Measurements from ENCODE around the gene ZCCHC7.
A peak's percentile ranks its signal among the peaks of the same experiment; 100 is the strongest.
"Not testable (repeated sequence)": the region's sequence is repeated elsewhere in the genome, so short reads cannot be mapped to it uniquely, and the experiment has no call there.

The ZCCHC7 gene

DNA sequence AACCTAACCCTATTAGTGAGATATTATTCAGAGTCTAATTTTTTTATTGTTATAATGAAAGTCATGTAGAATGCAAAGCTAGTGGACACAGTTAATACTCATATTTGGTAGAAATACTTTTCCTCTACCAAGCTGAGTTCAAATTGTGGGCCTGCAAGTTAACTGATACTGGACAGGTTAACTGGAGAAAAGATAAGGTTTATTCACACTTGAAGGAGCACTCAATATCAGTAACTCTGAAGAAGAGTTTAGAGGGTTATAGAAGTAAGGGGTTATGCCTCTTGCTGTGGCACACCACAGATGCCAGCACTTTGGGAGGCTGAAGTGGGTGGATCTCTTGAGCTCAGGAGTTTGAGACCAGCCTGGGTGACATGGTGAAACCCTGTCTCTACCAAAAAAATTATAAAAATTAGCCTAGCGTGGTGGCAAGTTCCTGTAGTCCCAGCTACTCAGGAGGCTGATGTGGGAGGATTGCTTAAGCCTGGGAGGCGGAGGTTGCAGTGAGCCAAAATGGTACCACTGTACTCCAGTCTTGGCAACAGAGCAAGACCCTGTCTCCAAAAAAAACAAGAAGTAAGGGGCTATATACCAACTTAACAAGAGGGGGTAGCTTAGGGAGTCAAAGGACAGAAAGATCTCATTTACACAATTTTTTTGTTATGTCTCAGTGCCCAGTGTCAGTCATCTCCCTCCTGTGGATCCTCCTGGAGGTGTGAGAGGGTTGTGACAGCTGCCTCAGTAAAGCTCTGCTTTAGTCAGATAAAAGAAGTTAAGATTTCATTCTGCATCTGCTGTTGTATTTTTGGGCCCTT is 180.9 kb downstream of the ZCCHC7 start:
- peak; percentile 38 for DNase-seq

DNA sequence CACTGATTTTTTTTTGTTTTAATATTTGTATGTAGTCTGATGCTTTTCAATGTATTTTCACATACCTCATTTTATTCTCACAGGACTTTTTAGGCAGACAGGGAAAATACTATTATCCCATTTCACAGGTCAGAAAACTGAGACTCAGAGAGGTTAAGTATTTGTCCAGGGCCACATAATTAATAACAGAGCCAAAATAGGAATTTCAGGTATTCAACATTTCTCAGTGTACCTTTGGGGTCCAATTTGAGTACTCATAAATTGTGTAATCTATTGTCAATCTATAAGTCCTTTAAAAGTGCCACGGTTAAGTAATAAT is 181.4 kb downstream of the ZCCHC7 start:
- DNase-seq, result no peak

DNA sequence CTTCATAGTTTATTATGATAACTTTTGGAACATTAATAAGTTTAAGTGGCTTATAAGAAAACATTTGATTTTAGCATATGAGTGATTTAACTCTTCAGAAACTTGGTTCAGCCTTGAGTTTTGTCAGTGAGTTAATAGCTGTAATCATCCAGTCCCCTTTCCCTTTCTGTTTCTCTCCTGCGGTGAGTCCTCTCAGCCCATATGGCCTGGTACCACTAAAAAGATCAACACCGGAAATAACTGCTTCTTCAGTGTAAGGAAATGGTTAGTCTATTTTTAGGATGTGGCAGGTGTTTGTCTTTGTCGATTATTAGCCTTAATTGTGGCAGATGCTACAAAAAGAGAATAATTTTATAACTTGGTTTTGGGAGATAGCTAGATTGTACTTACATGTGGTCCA is 181.9 kb downstream of the ZCCHC7 start:
- peak; percentile 81 for DNase-seq

DNA sequence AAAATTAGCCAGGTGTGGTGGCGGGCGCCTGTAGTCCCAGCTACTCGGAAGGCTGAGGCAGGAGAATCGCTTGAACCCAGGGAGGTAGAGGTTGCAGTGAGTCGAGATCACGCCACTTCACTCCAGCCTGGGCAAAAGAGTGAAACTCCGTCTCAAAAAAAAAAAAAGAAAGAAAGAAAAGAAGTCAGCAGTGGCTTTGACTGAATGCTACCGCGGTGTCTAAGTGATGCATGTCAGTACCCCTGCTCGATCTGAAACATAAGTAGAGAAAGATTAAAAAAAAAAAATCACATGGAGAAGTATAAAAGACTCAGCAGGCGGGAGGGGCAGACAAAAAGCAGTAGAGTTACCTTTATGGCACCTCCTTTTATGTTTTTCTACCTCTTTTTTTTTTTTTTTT is 182.9 kb downstream of the ZCCHC7 start:
- DNase-seq, result not testable (repeated sequence)

DNA sequence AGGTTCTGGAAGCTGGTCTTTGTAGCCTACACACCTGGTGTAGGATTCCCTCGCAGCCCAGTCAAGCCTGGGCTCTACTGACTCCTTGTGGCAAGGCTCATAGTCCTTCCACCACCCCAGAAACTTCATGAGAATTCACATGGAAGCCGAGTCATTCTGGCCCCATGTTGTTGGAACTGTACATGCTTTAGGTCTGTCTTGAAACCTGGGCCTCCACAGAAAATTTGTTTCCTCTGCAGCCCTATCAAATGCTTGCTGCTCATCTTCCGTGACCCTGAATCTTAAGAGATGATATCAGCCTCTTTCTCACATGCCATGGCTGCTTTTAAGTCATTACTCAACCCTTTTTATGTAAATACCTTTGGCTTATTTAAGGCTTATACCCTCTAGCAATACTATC is 188.8 kb downstream of the ZCCHC7 start:
- peak; percentile 25 for DNase-seq

DNA sequence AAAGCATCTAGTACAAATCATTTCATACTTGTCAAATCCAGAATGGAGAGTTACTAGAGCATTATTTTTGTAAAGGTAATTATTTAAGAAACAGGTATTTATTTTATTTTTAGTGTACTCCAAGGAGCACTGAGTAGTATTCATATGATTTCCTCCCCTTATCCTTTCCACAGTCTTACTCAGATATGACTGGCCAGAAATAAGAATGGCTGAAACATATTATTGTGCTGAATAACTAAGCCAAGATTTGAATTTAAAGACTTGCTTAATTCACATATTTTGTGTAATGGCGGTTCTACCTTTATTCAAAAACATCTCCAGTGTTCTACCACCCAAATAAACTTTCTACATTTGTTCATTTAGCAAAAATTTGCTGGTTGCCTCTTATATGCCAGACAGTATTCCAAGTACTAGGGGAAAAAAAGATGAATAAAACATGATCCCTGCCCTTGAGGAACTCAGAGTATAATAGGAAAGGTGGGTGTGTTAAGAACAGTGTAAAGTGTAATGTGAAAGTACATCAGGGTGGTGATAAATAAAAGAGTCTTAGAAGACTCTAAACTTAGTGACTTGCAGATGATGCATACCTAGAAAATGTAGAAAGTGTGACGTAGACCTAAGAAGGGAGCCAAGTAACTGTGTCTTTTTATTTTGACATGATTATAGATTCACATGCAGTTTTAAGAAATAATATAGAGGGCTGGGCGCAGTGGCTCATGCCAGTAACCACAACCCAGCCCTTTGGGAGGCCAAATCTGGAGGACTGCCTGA is 191.7 kb downstream of the ZCCHC7 start:
- DNase-seq, result no peak

DNA sequence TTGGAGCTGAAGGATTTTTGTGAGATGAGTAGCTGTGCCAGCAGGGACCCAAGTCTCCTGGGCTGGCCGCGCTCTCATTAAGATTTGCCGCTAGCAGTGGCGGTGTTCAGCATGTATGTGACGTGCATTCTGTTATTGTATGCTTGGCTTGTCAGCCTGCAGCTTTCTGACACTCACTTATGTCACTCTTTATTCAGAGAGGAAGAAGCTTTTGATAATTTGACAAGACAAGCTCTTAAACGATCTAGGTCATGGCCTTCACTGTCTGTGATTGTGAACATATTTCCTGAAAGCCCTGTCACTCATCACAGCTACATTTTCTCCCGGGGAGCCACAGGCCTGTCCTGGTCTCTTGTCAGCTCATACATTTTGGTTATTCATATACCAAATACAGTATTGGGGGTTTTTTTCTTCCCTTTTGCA is 203.9 kb downstream of the ZCCHC7 start:
- DNase-seq, result no peak

DNA sequence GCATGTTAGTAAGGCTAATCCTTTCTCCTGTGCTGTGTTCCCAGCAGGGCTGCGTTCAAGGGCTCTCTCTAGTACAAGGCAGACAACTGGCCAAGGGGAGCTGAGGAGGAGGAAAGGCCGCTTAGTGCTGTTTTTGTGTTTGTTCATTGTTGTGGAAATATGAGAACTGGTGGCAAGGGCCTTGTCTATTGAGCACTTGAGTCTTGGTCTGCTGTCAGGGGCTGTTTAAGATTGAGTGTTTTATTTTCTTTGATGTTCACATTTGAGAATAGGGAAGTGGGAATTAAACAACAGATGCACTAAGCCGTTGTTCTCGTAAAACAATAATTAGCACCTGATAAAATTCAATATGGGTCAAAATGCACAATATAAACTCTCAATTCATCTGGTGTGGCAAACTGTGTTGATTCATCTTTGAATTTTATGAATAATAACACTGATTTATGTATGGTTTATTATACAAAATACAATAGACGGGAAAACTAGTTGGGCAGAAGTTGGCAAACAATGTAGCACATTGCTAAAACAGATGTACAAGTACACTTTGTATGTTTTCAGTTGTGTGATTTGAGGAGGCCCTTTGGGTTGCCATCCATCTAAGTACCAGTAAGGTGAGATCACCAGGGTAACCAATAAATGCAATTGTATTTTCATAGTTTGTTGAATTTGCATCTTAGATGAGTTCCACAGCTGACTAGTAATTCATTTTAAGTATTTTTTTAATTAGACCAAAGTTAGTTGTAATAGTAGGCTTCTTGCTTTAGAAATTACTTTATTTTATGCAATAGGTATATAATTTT is 204.5 kb downstream of the ZCCHC7 start:
- no peak for DNase-seq

DNA sequence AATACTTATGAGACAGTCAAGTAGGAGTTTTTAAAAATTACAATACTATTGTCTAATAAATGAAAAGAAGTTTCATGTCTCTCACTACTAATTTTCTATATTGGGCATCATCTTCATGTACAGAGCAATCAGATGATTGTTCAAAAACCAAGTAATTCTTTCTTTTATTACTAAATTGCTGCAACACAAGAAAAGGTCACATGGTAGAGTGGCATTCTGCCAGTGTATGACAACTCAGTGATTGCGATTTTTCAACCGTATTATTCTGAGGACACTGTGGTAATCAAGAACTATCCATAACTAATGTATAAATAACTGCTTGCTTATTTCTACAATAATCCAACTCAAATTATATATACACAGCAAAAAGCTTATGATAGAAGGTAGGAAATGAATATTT is 205.4 kb downstream of the ZCCHC7 start:
- DNase-seq, result no peak

DNA sequence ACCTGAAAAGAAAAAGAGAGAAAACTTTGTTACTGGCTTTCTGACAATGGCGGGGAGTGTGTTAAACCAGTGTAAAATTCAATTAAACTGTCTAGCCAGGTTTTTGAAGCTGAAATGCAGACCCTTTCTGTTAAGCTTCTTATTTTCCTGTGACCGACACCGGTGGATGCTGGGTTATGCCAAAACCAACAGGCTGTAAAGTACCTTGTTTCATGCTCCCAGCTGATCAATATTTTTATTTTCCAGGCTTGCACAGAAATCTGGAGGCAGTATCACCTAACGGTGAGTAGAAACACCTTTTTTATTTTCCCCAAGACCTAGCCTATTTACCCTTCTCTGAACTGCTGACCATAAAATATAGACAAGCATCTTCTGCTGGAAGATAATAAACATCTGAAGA is 207.2 kb downstream of the ZCCHC7 start:
- no peak for DNase-seq

DNA sequence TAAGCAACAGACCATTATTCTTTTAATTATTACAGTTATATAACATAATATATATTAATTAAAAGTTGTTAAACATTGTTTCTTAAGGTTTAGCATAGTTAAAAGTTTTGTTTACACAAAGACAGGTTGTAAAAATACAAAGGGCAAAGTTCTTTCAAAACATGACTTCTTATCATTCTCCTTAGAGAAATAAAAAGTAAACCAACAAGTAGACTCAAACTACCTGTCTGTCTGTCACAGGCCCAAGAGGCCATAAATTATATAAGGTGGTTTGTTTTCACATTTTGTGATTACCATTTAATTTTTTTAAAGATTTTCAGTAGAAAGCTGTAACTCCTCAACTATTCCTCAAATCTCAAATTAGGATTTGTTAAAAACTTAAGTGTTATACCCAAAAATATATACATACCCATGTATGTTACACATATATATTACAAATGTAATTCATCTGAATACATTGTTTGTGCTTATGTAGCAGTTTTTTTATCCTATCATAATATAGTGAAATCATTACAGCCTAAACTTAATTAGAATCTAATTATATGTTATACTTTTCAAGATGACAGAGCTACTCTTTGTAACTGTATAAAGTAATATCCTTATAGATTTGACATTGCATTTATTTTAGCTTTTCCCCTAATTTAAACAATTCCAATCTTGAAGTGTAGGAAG is 208.3 kb downstream of the ZCCHC7 start:
- no peak for DNase-seq

DNA sequence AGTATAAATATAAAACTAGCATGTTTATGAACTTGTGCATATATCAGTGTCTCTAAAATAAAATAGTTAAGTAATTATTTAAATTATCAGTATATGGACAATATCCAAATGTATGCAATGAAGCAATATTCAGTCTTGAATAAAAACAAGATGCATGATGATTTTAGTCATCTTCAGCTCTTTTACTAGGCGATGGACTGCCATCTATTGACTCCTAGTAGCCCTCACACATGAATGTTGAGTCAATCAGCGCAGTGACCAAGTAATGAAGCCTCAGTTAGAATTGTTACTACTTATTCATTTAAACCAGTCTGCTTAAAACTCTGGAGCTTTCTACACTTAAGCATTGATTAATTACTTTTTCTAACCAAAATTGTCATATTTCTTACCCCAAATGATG is 209.2 kb downstream of the ZCCHC7 start:
- DNase-seq, result peak; percentile 28

DNA sequence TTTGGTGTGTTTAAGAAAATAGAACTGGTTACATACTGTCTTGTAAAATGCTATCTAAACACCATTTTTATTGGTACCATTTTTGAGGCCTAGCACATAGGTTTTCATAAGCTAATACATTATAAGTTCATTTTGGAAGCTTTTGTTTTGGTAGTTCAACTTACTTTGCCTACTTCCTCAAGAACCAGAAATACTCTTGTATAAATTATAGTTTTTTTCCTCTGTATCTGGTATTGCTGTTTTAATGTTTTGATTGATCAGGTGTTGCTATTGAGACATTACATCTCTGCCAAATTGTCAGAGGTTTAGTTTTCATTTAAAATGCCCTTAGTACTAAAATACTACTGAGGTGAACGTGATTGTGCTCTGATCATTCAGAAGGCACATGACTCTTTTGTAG is 211.5 kb downstream of the ZCCHC7 start:
- no peak for DNase-seq

DNA sequence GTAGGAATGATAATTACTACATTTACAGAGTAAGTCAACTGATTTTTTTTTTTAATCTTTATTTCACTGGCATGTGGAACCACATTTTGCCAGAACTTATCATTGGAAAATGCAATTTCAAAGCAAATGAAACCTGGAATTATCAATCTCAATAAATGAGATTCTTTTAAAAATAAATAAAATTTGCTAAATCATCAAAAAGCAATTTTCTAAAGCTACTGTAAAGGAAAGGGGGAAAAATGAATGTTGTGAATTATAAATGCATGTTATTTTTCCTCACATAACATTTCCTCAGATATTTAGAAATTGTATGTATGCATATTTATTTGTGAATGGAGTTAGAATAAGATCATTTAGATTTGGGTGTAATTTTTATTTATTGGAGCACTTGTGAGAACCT is 212.2 kb downstream of the ZCCHC7 start:
- no peak for DNase-seq

DNA sequence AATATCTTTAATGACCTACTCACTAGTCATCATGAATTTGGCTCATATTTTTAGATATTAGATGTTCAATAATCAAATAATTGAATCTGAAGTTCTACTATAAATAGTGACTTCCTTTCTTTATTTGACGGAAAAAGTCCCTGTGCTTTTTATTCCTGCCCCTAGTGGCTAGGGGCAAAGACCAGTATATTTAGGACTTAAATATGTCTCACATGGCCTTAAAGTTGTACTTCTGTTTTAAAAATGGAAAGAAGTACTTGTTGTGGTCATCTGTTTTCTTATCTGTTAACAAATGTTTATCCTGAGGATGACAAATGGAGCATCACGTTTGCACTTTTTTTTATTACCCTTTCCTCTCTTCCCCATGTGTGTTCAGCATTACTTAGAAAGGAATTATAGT is 212.9 kb downstream of the ZCCHC7 start:
- DNase-seq, result no peak

DNA sequence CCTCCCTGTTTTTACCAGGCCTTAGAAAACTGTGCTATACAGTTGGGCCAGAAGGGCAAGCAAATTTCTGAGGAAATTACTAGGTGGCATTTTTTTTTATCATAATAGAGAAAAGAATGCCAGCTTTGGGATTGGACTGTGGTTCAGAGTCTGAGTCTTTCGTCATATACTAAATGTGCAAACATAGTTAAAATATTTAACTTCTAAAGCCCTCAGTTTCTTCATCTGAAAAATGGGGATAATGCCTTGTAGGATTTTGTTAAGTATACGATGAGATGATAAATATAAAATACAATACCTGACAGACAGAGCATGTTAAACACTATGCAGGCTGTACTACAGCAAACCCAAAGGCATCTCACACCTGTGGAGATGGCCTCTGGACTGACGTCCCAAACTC is 214.9 kb downstream of the ZCCHC7 start:
- DNase-seq, result no peak

DNA sequence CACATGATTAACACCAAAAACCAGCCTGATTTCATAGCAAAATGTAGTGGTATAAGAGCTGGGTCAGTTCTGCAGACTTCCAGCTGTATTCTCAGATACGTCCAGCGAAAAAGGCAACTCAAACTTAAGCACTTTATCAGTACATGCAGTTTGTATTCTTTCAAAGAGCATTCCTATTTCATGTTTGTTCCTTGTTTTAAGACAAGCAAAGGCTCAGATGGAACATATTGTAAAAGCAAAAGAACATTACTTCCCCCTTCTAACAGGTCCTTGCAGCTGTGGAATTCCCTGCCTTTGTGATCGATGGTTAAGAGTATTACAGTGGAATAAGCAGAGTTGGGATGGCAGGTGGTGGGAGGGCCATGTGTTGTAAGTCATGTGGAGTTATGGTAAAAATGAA is 215.8 kb downstream of the ZCCHC7 start:
- no peak for DNase-seq

DNA sequence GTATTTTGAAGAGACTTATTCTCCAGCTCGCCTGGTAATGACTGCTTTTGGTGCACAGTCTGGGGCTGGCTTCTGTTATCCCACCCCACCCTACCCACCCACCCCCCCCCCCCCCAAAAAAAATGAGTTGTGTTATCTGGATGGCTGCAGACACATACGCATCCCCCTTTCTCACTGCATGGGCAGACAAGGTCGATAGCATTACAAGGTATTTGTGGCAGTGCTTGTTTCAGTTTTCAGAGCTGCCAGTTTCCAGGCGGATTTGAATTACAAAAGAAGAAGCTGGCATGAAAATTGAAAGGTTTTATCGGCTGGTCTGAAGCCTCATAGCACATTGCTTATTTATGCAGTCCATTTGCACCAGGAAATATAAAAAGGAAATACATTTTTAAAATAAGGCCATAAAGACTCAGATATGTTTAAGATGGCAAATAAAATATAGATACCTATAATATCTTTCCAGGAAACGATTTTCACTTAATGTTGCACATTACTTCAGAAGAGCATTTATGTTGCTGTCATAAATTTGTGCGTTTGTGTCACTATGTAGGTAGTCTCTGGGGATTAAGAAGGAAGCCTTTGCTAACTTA is 217.0 kb downstream of the ZCCHC7 start:
- DNase-seq, result no peak

DNA sequence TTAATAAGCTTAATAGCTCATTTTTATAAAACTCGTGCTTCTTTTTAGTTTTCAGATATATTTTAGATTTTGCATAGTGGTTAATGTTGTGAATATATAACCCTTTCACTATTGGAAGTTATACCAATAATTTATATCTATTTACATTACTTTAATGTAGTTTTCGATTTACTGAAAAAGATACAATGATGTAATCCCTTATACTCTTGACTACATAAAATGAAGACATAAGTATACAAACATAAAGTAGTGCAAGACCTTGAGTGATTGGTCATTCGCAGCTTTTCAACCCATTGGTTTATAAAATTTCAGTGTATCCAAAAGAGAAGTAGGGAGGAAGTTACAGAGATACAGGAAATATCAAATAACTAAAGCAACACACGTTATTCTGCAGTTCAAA is 217.8 kb downstream of the ZCCHC7 start:
- DNase-seq, result no peak

DNA sequence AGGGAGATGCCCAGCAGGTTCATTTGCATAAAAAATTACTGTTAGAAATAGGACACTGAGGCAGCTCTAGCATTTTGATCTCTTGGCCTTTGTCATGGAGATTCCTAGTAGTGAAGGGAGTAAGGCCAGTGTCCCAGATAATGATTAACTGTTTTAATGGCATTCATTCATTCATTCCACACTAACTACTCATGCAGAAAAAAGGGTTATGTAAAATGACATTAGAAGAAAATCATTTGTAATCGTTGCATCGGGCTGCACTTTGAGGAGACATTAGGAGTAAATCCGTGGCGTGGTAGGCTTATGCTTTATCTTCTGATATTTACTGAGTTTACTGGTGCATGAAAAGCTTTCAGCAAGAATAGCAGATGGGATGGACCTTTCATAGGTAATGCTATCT is 219.5 kb downstream of the ZCCHC7 start:
- DNase-seq, result no peak

DNA sequence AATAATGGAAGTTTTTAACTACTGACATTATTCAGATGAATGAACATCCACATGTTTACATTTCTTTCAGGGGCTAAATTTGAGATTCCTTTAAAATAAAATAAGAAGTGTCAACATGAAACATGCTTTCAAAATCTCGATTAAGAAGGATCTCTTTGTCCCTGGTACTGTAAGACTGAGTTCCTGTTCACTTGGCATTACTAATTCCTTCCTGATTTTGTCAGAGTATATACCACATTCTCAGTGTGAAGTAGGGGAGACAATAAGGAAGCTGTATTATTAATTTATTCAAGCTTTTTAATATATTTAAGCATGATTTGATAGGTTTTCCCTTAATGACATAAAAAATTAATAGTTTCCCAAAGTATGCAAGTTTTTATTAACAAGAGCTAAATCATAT is 220.6 kb downstream of the ZCCHC7 start:
- DNase-seq, result no peak

DNA sequence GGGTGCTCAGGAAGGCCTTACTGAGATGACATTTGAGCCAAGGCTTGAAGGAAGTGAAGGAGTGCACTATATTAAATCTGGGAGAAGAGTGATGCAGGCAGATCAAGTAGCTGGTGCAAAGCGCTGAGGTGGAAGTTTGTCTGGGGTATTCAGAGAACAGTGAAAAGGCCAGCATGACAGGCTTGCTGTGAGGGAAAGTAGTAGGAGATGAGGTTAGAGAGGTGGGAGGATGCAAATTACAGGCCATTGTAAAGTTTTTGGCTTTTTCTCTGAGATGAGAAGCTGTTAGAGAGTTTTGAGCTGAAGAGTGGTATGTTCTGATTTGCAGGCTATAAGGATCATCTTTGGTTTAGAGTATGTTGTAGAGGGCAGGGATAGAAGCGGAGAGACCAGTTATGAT is 221.3 kb downstream of the ZCCHC7 start:
- DNase-seq, result no peak

DNA sequence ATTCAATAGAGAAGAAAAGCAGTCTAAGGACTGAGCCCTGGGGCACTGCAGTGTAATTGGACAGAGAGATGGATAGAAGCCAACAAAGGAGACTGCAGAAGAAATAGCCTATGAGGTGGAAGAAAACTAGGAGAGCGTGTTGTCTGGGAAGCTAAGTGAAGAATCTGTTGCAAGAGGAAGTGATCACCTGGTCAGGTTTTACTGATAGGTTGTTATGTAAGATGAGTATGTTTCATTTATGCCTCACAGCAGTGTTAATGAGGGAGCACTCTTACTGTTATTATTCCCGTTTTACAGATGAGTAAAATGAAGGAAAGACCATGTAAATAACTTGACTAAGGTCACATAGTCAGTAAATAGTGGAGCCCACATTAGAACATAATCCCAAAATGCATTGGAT is 222.1 kb downstream of the ZCCHC7 start:
- no peak for DNase-seq

All from activated CD4-positive, alpha-beta T cell treated with anti-CD3 and anti-CD28 coated beads, Interleukin-2, Interleukin-6, amounts not matched to agents 100 ng/mL and 50 ng/mL, durations not matched to agents 16 hours and 8 hours (primary cell).